GM12864 (cell line): Measurements from ENCODE around the gene BIN1.

Source experiments
- DNase-seq: peaks from one replicate; pipeline ENCODE4 v3.0.0-alpha.2; 2011; ENCODE audit warnings: low read depth
- H3K4me3 ChIP-seq: 2 replicates; pipeline ENCODE4 v1.5.1; 2011; ENCODE audit warnings: mild to moderate bottlenecking, low read depth, low read length, control low read depth
- TF ChIP-seq, protein P1 (sequence below): IDR thresholded peaks from 2 replicates; pipeline ENCODE4 v1.5.1; 2011; ENCODE audit warnings: low read depth, mild to moderate bottlenecking, moderate library complexity, low read length, control low read depth, inconsistent platforms; ENCODE audit errors: missing control alignments

The BIN1 gene

DNA sequence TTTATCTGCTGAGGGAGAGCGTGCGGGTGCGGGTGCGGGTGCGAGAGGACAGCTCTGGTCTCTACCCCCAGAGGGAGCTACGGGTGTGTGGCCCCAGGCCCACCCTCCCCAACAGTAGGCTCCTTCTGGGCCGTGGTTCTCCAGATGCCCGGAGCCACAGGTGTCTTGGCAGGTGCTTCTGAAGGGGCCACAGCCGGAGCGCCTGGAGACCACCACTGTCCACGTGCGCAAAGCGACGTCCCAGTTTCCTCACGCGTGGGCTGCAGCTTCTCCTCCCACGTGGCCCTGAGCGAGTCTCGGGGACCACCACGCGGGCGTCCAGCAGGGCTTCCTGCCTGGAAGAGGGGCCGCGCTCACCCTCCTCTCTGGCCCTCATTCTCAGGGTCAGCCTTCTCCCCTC lies 90.6 kb downstream of the BIN1 start:
- H3K4me3 ChIP-seq: no peak overlapping the region
- TF ChIP-seq, protein P1, sequence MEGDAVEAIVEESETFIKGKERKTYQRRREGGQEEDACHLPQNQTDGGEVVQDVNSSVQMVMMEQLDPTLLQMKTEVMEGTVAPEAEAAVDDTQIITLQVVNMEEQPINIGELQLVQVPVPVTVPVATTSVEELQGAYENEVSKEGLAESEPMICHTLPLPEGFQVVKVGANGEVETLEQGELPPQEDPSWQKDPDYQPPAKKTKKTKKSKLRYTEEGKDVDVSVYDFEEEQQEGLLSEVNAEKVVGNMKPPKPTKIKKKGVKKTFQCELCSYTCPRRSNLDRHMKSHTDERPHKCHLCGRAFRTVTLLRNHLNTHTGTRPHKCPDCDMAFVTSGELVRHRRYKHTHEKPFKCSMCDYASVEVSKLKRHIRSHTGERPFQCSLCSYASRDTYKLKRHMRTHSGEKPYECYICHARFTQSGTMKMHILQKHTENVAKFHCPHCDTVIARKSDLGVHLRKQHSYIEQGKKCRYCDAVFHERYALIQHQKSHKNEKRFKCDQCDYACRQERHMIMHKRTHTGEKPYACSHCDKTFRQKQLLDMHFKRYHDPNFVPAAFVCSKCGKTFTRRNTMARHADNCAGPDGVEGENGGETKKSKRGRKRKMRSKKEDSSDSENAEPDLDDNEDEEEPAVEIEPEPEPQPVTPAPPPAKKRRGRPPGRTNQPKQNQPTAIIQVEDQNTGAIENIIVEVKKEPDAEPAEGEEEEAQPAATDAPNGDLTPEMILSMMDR: no peak
- no peak for DNase-seq

DNA sequence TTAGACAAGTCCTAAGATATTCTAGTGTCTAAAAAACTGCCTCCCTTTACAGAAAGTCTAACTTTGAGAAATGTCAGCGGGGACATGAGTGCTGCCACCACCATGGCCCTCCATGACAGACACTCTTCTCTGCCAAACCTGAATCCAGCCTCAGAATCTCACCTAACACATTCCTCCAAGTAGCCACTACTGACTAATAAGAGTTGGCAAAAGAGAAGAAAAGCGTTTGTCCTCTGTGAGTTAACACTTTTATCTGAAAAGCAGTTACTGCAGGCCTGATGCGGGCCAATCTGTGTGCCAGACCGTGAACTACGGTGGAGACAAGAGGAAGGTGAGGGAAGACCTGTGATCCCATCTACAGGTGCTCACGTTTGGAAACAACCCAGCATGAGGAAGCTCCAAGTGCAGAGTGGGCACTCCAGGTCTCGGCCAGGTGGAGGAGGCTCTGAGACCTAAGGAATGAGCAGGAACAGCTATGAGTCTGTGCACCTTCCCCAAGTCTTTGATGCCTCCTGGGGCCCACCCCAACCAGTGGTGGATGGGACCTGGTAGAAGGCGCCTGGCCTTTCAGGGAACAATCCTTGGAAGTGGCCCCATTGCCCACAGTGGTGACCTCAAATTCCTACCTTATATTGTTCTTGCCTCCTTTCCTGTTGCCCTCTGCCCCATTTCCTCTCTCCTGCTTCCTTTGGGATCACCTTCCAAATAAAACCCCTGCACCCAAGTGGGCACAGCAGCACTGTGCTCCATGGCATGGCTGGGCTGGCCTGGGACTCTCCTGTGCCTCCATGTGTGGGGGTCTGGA lies 91.6 kb downstream of the BIN1 start:
- no peak for DNase-seq
- TF ChIP-seq, protein P1: no peak

DNA sequence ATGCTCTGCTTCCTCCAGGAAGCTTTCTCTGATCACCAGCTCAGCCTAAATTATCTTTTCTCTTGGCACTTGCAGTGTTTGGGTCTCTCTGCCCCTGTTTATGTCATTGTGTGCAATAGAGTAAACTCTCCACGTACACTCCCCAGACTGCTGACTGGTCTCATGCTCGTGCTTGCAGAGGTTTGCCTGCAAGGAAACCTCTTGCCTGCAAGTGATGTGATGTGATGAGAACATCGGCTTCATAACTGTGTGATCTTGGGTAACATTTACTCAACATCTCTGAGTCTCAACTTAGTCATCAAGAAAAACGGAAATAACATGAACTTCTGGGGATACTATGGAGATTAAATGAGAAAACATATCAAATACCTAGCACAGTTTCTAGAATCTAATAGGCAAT lies 92.3 kb downstream of the BIN1 start:
- H3K4me3 ChIP-seq: no peak overlapping the region
- TF ChIP-seq, protein P1: no peak
- DNase-seq: no peak

More for the DNA sequence above, 91.6 kb downstream of the BIN1 start:
- no peak overlapping the region for H3K4me3 ChIP-seq

DNA sequence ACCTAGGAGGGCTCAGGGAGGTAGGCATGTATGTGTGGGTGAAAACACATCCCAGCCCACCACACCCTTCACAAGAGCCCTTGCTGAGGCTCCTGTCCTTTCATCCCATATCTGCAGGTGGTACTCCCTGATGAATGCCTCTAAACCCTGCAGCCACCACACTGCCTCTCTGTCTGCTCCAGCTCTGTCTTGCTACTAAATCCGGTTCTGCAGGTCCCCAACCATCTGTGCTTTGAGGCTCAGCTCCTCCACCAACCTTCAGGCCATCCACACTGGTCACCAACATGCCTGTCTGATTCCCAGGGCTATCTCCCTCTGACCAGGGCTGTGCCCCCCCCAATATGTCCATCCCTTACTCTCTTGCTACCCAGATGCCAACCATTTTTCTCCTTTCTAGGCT lies 92.7 kb downstream of the BIN1 start:
- no peak for DNase-seq
- H3K4me3 ChIP-seq: no peak overlapping the region
- TF ChIP-seq, protein P1: no peak

DNA sequence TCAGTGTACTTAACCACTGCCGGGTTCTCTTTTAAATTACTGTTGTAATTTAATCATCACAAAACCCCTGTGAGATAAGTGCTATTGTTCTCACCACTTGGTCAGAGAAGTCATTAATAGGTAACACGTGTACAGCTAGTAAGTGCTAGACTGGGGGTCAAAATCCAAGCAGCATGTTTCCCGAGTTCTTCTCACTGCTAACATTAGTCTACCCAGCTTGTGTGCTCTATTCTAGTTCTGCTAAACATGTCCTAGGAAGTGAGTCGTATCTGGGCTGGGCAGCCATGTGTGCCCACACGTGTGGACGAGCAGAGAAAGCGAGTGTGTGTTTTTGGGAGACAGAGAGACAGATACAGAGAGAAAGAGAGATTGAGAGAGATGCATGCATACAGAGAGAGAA lies 94.1 kb downstream of the BIN1 start:
- H3K4me3 ChIP-seq: no peak overlapping the region
- DNase-seq: no peak
- TF ChIP-seq, protein P1: no peak

DNA sequence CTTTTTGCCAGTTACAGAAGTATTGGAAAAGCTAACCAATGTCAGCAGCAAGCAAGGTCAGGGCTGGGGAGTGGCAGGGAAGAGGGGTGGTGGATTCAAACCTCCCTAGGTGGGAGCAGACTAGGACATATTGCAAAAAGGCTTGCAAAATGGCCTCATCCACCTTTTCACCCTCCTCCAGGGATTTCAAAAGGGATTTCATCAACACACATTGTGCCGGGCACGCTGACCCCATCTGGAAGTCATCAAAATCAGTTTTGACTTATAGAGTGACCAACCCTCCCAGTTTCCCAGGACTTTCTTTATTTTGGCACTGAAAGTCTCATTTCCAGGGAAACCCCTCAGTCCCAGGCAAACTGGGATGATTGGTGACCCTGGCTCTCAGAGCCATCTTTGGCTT lies 94.7 kb downstream of the BIN1 start:
- TF ChIP-seq, protein P1: no peak
- H3K4me3 ChIP-seq: no peak overlapping the region
- DNase-seq: no peak

DNA sequence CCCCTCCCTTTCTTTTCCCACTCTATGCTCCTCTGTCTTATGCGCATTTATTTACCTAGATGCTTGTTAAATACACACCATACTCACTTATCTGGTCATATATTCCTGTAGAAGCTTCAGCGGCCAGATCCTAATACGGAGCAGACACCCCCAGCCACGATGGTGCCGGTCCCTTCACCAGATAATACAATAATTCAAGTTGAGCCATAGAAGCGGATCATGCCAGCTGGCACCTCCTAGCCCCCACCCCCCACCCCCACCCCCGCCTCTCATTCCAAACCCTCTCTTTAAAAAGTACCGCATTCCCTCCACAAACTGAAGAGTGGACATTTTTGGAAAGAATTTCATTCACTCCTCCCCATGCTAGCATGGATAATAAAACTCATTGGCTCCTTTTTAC lies 95.2 kb downstream of the BIN1 start:
- TF ChIP-seq, protein P1: no peak
- H3K4me3 ChIP-seq: no peak overlapping the region

More for the DNA sequence above, 95.2 kb downstream of the BIN1 start:
- no peak for DNase-seq
